Neuronal stem cell (in vitro differentiated cells): ENCODE data around the gene DCHS1.

Experiments used
- DNase-seq: peaks from one replicate; pipeline ENCODE4 v3.0.0-alpha.2; 2013; ENCODE audit warnings: low spot score
- H2AFZ ChIP-seq: one replicate; pipeline ENCODE4 v1.6.1; 2013; ENCODE audit warnings: mild to moderate bottlenecking, low read length, inconsistent platforms
- H2AK5ac ChIP-seq: 2 replicates; pipeline ENCODE4 v1.6.1; 2013; ENCODE audit warnings: low read depth, mild to moderate bottlenecking, inconsistent platforms, low read length, moderate library complexity, mixed read lengths
- H2BK120ac ChIP-seq: 2 replicates; pipeline ENCODE4 v1.6.1; 2013; ENCODE audit warnings: low read depth, mild to moderate bottlenecking, inconsistent platforms, low read length, moderate library complexity, mixed read lengths
- H2BK12ac ChIP-seq: one replicate; pipeline ENCODE4 v1.6.1; 2013; ENCODE audit warnings: low read length, inconsistent platforms
- H2BK15ac ChIP-seq: 2 replicates; pipeline ENCODE4 v1.6.1; 2013; ENCODE audit warnings: mild to moderate bottlenecking, low read length, inconsistent platforms, mixed read lengths
- H2BK5ac ChIP-seq: one replicate; pipeline ENCODE4 v1.6.1; 2013; ENCODE audit warnings: inconsistent platforms, mild to moderate bottlenecking, low read length, moderate library complexity
- H3K14ac ChIP-seq: one replicate; pipeline ENCODE4 v1.6.1; 2013; ENCODE audit warnings: low read length, inconsistent platforms
- H3K18ac ChIP-seq: 2 replicates; pipeline ENCODE4 v1.6.1; 2013; ENCODE audit warnings: low read length, inconsistent platforms
- H3K23ac ChIP-seq: 2 replicates; pipeline ENCODE4 v1.6.1; 2013; ENCODE audit warnings: low read depth, mild to moderate bottlenecking, mixed read lengths, low read length, inconsistent platforms; ENCODE audit not compliant: poor library complexity
- H3K27ac ChIP-seq: replicated peaks from 3 replicates; pipeline ENCODE4 v1.5.1; 2013; ENCODE audit warnings: low read length, inconsistent platforms
- H3K27me3 ChIP-seq, 3 experiments: 2 replicates each; pipeline ENCODE4 v1.6.1; 2013; ENCODE audit warnings: low read length in 3 of 3, mild to moderate bottlenecking in 2 of 3, inconsistent platforms in 1 of 3, low read depth in 1 of 3, mixed read lengths in 1 of 3, moderate library complexity in 1 of 3; ENCODE audit not compliant: control insufficient read depth in 3 of 3, insufficient read depth in 3 of 3
- H3K36me3 ChIP-seq, 2 donors: replicated peaks in 1 of 2; 2 replicates each; pipeline ENCODE4 v1.6.1; 2013; ENCODE audit warnings: low read length in 2 of 2; ENCODE audit not compliant: control insufficient read depth in 2 of 2, insufficient read depth in 2 of 2
- H3K4ac ChIP-seq: 2 replicates; pipeline ENCODE4 v1.6.1; 2013; ENCODE audit warnings: inconsistent platforms, mild to moderate bottlenecking, low read length, moderate library complexity
- H3K4me1 ChIP-seq, 2 donors: 1 replicate in 1 of 2; 2 replicates in 1 of 2; pipeline ENCODE4 v1.6.1; 2013; ENCODE audit warnings: low read length in 2 of 2, low read depth in 1 of 2; ENCODE audit not compliant: control insufficient read depth in 2 of 2, insufficient read depth in 1 of 2
- H3K4me2 ChIP-seq: one replicate; pipeline ENCODE4 v1.6.1; 2013; ENCODE audit warnings: mild to moderate bottlenecking, low read length, inconsistent platforms; ENCODE audit not compliant: insufficient read depth, poor library complexity, severe bottlenecking
- H3K4me3 ChIP-seq, 2 donors: 2 replicates each; pipeline ENCODE4 v1.5.1; 2013; ENCODE audit warnings: low read length in 2 of 2, mild to moderate bottlenecking in 2 of 2, inconsistent platforms in 1 of 2, moderate library complexity in 1 of 2
- H3K79me1 ChIP-seq: one replicate; pipeline ENCODE4 v1.6.1; 2013; ENCODE audit warnings: low read depth, mild to moderate bottlenecking, inconsistent platforms, low read length, moderate library complexity
- H3K9ac ChIP-seq: one replicate; pipeline ENCODE4 v1.6.1; 2013; ENCODE audit warnings: mild to moderate bottlenecking, low read depth, low read length, inconsistent platforms; ENCODE audit not compliant: poor library complexity
- H3K9me3 ChIP-seq, 2 donors: replicated peaks in 1 of 2; 2 replicates each; pipeline versions ENCODE3 to v1.6.1; 2013; ENCODE audit warnings: low read length in 2 of 2, mild to moderate bottlenecking in 2 of 2, inconsistent platforms in 1 of 2, low read depth in 1 of 2, mixed read lengths in 1 of 2, moderate library complexity in 1 of 2; ENCODE audit not compliant: control insufficient read depth in 2 of 2, insufficient read depth in 1 of 2
- H4K8ac ChIP-seq: one replicate; pipeline ENCODE4 v1.6.1; 2013; ENCODE audit warnings: low read depth, mild to moderate bottlenecking, inconsistent platforms, low read length, moderate library complexity
- H4K91ac ChIP-seq: one replicate; pipeline ENCODE4 v1.6.1; 2013; ENCODE audit warnings: low read length, low read depth, mild to moderate bottlenecking, inconsistent platforms; ENCODE audit not compliant: poor library complexity
- WGBS, 2 donors: extraction: QIAGEN DNeasy Blood & Tissue Kit; methylation state at CpG; one replicate each; pipeline ENCODE4 v1.1.7; 2013; ENCODE audit warnings: missing lambda C conversion rate in 2 of 2, mixed read lengths in 1 of 2; ENCODE audit not compliant: insufficient read length in 2 of 2, insufficient replicate concordance in 1 of 2; ENCODE audit errors: extremely low coverage in 2 of 2; 5-methylcytosine and 5-hydroxymethylcytosine counted together

DCHS1 gene

DNA sequence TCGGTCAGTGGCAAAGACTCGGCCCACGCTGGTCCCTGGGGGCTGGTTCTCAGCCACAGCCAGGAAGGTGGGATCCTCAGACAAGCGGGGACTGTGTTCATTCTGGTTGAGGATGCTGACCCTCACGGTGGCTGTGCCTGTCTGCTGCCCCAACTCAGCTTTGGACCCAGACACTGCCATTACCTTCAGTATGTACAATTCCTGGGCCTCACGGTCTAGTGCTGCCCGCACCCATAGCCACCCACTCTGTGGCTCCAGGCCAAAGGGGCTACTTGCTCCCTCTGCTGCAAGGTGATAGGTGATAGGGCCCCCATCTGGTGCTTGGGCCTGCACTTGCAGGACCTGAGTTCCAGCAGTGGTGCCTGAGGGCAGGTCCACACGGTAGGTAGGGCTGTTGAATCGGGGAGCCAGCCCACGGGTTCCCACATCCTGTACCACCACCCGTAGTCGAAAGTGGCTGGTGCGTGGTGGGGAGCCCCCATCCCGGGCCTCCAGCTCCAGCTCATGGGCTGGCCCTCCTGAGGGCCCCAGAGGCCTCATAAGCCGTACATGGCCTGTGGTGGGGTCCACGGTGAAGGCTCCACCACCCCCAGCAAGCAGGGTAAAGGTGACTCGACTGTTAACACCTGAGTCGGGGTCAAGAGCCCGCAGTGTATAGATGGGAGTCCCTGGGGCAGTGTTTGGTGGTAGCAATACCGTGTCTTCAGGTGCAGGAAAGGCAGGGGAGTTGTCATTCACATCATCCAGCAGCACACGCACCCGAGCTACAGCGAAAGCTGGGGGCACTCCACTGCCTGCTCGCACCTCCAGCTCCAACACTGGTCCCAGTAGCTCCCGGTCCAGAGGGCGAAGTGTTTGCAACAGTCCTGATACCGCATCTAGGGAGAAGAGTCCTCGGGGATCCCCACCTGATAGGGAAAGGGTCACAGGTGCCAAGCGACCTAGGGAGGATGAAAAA is 23.2 kb downstream of the DCHS1 start:
- DNase-seq, result no peak
- H3K18ac ChIP-seq, result no peak overlapping the region

DNA sequence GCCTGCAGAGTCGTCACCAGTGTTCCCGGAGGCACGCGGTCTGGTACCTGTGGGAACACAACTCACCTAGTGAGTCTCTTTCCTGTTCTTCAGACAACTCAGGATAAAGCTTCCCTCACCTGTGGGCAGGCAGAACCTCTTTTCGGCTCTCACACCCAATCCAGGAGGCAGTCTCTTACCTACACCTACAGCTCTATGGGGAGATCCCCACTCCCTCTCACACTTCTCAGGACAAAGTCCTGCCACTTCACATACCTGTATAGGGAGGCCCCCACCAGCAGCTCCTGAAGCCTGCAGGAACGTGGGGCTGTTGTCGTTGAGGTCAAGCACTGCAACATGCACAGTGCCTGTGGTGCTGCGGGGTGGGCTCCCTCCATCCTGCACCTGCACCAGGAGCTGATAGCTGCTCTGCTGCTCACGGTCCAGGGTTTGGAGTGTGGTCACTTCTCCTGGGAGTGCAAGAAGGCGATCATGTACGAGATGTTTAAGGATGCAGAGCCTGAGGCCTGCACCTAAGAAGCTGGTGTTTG is 24.2 kb downstream of the DCHS1 start:
- Histone ChIP-seq H3K14ac (no peak overlapping the region), H3K4ac (no peak overlapping the region), H3K18ac (no peak overlapping the region), H3K36me3 (peaks cover 8 to 84% of the 10 kb centered on the region in 2 donors), H2BK12ac (no peak overlapping the region), H3K23ac (peak overlapping the region; percentile 50), H3K27ac (no peak overlapping the region), H2BK120ac (no peak overlapping the region), H2AFZ (no peak overlapping the region), H3K27me3 (peaks cover 0 to 24% (median 3%) of the 10 kb centered on the region in 3 experiments), H4K91ac (no peak overlapping the region), H3K79me1 (peaks cover 2% of the 10 kb centered on the region), H2BK15ac (no peak overlapping the region), H3K4me1 (peaks cover 10 to 11% of the 10 kb centered on the region in 2 donors), H3K9me3 (peaks cover 0 to 4% of the 10 kb centered on the region in 2 donors), H2AK5ac (no peak overlapping the region), H3K4me3 (no peak overlapping the region), H3K9ac (no peak overlapping the region), H3K4me2 (no peak overlapping the region), H2BK5ac (no peak overlapping the region), H4K8ac (no peak overlapping the region)
- DNase-seq, result no peak
- no CpG with 5 or more reads among the region's 11 CpGs for WGBS, 2 donors

More for the DNA sequence above, 23.2 kb downstream of the DCHS1 start:
- Histone ChIP-seq H3K14ac (no peak overlapping the region), H3K4me3 (no peak overlapping the region), H2AFZ (no peak overlapping the region), H2BK120ac (no peak overlapping the region), H3K4me2 (no peak overlapping the region), H3K27me3 (peaks cover 0 to 24% (median 3%) of the 10 kb centered on the region in 3 experiments), H3K4me1 (peaks cover 10 to 11% of the 10 kb centered on the region in 2 donors), H3K4ac (no peak overlapping the region), H3K27ac (no peak overlapping the region), H3K23ac (no peak overlapping the region), H2BK5ac (no peak overlapping the region), H2AK5ac (no peak overlapping the region), H3K36me3 (peaks cover 2 to 82% of the 10 kb centered on the region in 2 donors), H2BK15ac (no peak overlapping the region), H3K9ac (no peak overlapping the region), H3K79me1 (peaks cover 2% of the 10 kb centered on the region), H4K91ac (no peak overlapping the region), H4K8ac (no peak overlapping the region), H2BK12ac (no peak overlapping the region), H3K9me3 (peaks cover 0 to 4% of the 10 kb centered on the region in 2 donors)
- WGBS, 2 donors, result no CpG with 5 or more reads among the region's 29 CpGs

DNA sequence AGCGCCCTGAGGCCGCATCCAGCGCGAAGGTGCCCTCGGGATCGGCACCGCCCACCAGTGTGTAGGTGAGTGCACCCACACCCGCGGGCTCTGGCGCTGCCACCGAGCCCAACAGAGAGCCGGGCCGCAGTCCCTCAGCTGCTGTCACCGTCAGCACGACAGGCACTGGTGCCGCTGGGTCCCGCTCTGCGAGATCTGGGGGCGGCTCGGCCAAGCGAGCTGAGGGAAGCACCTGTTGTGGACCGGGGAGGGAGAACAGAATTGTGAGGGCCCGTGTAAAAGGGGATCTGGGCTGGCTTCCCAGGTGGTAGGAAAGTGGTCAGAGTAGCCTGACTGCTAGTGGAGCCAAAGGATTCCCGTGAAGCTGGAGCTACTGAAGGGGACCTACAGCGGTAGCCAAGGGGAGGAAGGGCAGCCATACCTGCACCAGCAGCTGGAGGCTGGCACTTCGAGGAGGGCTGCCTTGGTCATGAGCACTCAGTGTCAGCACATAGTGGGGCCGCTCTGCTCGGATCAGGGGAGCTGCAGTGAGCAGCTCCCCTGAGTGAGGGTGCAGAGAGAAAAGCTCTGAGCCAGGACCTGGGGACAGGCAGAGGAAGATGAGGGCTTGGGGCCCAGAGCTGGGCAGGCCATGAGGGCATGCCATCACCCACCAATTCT is 24.8 kb downstream of the DCHS1 start:
- Histone ChIP-seq H3K18ac (peak overlapping the region; percentile 65), H3K9me3 (peaks cover 0 to 4% of the 10 kb centered on the region in 2 donors), H4K91ac (no peak overlapping the region), H3K79me1 (peaks cover 2% of the 10 kb centered on the region), H3K4me2 (peak overlapping the region; percentile 92), H3K27me3 (peaks cover 0 to 24% (median 3%) of the 10 kb centered on the region in 3 experiments), H2BK12ac (no peak overlapping the region), H3K27ac (no peak overlapping the region), H3K4me1 (peaks cover 8 to 10% of the 10 kb centered on the region in 2 donors), H3K14ac (no peak overlapping the region), H2BK5ac (no peak overlapping the region), H3K4ac (no peak overlapping the region), H2AFZ (no peak overlapping the region), H3K9ac (peak overlapping the region; percentile 80), H3K36me3 (peaks cover 11 to 91% of the 10 kb centered on the region in 2 donors), H4K8ac (no peak overlapping the region), H2BK15ac (no peak overlapping the region), H2AK5ac (peak overlapping the region; percentile 54), H3K23ac (peak overlapping the region; percentile 50), H2BK120ac (no peak overlapping the region), H3K4me3 (peak overlapping the region in 1 of 2 donors; percentile 80)
- no CpG with 5 or more reads among the region's 28 CpGs for WGBS, 2 donors
- no peak for DNase-seq
